Raji (cell line): Measurements from ENCODE around the gene MED20.

Experiments
- POLR2A ChIP-seq: IDR thresholded peaks from 2 replicates; pipeline ENCODE4 v1.6.1; 2011; ENCODE audit warnings: low read depth, low read length, control low read depth; ENCODE audit not compliant: insufficient read depth

MED20 gene

DNA sequence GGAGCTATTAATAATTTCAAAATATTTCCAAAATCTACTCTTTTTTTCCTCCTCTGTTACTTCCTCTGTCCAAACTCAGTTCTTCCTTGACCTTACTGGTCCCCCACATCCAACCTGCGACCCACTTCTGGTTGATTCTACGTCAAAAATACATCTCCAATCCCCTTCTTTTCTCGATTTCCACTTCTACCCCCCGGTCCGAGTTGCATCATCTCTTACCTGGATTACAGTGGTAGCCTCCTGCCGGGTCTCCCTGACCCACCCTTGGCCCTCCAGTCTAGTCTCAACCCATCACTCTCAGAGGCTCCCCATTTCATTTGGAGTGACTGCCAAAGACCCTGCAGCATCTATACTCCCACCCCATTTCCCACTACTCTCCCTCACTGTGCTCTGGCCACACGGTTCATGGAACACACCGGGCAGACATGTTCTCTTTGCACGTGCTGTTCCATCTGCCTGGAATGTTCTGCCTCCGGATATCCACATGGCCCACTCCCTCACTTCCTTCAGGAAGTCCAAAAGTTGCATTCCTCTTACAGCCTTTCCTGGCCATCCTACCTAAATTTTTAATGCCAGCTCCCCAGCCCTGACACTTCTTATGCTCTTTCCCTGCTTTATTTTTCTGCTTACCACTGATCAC lies 26.8 kb upstream of the MED20 start:
- no peak for TF ChIP-seq POLR2A

DNA sequence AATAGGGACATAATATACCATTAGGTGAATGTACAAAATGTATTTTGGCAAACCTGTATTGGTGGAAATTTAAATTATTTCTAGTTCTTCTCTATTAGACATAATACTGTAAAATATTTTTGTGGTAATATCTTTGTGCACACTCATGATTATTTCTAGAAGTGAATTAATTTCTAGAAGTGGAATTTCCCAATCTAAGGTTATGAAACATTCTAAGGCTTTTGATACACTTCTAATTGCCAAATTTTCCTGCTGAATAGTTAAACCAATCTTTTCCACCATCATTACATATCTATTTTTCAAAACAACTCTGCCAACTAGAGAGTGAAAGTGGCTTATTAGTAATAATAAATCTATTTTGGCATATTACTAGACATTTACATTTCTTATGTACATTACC lies 22.5 kb upstream of the MED20 start:
- TF ChIP-seq POLR2A = no peak

DNA sequence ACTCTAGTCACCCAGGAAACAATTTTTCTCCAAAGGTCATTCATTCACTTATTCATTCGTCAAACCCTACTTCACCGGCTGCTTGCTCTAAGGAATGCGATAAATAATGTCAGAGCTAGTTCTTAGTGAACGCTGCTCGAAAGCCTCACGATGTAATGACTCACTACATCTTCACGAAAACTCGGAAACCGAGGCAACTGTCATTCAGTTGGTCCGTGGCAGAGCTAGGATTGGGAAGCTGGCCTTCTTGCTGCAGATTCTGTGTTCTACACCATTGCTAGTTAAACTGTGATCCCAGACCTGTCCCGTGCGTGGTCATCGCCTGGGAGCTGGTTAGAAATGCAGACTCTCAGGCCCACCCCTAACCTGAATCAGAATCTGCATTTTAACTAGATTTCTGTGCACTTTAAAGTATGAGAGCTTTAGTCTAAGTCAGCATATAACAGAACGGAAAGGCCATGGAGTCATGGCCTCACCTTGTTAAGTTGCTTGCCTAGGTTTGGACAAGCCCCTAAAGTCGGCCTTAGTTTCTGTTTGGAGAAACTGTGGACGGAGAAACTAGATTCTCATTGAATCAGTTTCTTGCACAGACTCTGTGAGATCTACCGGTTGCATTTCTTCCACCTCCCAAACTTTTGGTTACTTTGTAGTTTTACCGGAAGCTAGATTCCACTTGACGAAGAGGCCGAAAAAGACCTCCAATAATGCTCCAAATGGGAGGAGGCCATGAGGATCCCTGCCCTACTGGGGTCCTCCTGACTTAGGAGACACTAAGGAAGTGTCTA lies 21.3 kb upstream of the MED20 start:
- TF ChIP-seq POLR2A = no peak

DNA sequence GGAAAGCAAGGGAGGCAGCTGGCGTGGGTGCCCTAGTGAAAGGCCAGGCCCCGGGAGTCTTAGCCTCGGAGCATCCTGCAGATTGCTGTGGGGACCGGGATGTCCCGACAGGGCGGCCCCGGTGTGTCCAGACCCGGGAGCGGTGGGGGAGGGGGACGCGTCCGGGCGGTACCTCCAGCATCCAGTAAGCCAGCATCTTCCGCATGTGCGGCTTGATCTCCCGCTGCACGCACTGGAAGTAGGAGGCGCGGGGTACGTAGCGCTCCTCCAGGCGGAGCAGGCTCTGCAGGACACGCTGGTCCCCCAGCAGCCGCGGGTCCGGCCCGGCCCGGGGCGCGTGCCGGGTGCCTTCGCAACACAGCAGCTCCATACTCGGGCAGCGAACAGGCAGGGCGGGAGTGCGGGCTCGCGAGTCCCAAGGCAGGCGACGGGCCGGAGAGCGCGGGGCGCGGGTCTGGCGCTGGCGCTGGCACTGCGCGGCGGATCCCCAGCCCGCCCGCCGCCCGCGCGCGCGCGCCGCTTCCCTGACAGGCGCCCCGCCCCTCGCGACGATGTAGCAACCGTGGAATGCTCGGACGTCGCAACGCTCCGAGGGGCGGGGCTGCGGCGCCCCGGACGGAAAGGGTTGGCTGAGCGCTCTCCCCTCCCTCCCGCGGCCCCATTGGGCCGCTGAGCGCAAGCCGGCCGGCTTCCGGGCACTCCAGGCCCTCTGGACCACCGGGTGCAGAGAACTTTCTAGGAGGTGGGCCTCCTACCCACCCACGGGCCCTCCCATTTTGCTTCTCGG lies 20.5 kb upstream of the MED20 start, which contains the start of gene CCND3:
Gene CCND3, minus strand, starts transcription at position 529 of the 787 bp plus-strand sequence. Its CDS starts 159 bp downstream, at position 370.
- peak; percentile 66 for TF ChIP-seq POLR2A

DNA sequence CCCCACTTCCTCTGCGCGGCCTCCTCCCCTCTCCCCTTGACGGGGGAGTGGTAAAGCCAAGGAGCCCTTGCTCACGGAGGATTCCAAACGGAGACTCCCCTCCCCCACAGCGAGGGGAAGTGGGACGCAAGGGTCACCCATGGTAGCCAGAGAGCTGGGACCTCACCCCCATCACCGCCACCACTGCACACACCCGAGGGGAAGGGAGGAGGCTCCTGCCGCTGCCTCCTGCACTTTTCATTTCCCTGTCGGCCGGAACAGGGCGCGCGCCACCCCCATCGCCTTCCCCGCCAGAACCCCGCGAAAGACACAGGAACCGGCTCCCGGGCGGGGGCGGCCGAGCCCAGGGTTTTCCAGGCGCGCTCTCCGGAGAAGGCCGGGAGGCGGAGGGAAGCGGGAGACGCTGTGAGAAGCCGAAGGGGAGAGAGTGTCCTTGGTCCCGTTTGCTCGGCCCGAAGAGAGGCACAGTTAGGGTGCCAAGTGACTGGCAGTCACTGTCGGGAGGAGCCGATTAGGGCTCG lies 19.9 kb upstream of the MED20 start:
- peak; percentile 52; the same call in 1 of the 2 replicates for TF ChIP-seq POLR2A

DNA sequence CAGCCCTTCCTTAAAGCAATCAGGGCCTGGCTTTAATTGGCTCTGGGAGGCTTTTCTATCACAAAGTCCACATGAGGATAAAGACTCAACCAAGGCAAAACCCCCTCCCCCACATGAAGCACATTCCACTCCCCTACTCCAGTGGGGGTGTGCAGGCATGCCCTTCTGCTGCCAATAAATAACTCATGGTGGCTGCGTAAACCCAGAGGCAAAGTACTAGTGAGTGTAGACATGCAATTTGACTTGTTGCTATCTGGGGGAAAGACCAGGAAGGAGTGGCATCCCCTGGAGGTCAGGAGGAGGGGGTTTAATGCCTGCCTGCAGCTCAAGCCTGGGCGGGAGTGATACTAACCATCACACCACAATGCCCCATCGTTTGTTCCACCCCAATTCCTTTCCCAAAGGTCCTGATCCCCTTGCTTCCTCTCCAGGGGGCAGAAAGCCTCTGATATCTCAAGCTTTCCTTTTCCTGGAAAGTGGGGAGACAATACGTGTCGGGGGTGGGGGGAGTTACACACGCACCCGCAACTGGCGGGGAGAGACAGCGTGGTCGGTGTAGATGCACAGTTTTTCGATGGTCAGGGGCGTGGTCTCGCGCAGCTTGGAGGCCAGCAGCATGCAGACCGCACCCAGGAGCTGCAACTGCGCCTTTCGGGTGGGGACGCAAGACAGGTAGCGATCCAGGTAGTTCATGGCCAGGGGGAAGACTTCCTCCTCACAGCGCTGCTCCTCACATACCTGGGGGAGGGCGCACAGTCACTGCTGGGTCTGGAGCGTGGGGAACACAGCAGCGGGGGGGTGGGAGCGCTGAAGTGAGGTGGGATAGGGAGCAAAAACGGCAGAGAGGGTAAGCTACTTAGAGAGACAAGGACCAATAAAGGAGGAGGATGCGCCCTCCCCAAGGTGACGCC lies 19.2 kb upstream of the MED20 start:
- TF ChIP-seq POLR2A = peak; percentile 38; the same call in 1 of the 2 replicates

DNA sequence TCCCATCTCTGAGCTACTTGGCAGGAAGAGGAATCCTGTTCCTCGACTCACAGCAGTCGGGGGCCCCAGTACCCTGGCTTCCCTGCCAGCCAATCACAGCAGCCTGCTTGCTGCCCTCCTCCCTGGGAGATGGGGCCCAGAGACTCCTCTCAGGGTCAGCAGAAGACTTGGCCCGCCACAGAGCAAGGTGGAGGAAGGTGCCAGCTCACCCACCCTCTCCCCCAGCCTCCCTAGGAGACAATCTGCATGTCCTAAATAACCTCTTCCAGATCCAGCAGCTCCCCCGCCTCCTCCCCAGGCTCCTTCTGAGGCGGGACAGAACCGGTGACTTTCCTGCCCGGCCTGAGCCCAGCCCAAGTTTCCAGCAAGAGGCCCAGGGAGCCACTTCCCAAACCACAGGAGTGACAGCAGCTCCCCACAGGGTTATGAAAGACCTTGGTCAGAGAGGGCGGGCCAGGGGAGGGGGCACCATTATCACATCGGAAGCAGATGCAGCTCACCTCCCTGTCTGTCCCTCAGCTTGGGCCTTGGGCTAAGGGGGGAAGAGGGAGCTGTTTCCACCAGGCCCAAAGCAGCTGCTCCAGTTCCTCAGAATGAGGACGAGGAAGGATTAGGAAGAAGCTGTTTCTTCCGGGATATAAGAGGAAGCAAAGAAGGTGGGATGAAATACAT lies 18.4 kb upstream of the MED20 start:
- TF ChIP-seq POLR2A = no peak

- no peak for TF ChIP-seq POLR2A
Observed at GRCh38 chr6:41938590-41939175, 17.7 kb upstream of the MED20 start.

- TF ChIP-seq POLR2A = no peak
Observed at GRCh38 chr6:41937861-41938574, 17.1 kb upstream of the MED20 start.

- TF ChIP-seq POLR2A = no peak
Observed at GRCh38 chr6:41937472-41937860, 16.5 kb upstream of the MED20 start.

- no peak for TF ChIP-seq POLR2A
Observed at GRCh38 chr6:41936073-41936837, 15.3 kb upstream of the MED20 start.

DNA sequence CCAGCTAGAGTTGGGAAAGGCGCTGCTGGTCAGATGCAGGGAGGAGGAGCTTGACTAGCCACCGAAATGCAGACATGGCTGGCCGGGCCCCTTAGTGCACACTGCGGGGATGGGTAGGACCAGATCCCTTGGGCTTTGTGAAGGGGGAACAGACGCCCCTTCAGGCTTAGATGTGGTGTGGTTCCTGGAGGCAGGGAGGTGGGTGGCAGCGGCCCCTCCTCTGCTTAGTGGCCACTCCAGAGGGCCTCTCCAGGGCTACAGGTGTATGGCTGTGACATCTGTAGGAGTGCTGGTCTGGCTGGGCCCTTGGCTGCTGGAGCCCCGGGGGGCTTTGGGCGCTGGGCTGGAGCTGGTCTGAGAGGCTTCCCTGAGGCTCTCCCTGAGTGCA lies 14.7 kb upstream of the MED20 start:
- no peak for TF ChIP-seq POLR2A

DNA sequence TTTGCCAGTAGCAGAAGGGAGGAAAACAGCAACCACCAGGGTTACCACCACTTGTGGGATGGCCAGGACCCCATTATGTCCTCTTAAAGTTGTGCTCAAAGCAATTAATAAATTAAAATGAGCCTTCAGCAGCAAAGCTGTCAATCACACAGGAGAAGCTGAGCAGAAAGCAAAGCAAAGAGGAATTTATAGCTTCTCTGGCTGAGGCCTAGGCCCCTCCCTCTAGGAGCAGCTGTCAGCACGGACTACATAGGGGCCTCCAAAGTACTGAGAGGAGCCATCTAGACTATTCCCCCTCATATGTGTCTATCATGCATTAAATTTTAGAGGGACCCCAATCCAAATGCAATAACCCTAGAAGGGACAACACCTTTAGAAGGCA lies 14.2 kb upstream of the MED20 start:
- TF ChIP-seq POLR2A = no peak
